ENCODE data around the gene RANBP17.

RANBP17 gene

DNA sequence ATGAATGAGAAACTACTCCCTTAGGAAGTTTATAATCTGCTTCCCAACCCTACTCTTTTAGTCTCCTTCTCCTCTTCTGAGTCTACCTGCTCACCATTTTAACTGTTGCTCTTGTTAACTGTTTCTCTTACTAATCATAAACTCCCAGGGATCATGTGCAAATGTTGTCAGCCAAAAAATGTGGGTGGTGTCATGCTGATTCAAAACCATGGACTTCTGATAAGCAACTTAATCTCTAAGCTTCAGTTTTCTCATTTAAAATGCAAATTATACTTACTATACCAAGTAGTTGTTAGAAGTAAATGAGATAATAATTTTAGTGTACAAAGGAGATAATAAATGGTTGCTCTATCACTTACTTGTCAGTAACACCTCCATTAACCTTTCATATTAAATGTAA, 401.4 kb downstream of the RANBP17 start:
- no peak for ATAC-seq
- TF ChIP-seq OSR1 (CRISPR knock-in tag; IDR thresholded peaks at IDR 0.05) = no peak
- TF ChIP-seq, protein P1, sequence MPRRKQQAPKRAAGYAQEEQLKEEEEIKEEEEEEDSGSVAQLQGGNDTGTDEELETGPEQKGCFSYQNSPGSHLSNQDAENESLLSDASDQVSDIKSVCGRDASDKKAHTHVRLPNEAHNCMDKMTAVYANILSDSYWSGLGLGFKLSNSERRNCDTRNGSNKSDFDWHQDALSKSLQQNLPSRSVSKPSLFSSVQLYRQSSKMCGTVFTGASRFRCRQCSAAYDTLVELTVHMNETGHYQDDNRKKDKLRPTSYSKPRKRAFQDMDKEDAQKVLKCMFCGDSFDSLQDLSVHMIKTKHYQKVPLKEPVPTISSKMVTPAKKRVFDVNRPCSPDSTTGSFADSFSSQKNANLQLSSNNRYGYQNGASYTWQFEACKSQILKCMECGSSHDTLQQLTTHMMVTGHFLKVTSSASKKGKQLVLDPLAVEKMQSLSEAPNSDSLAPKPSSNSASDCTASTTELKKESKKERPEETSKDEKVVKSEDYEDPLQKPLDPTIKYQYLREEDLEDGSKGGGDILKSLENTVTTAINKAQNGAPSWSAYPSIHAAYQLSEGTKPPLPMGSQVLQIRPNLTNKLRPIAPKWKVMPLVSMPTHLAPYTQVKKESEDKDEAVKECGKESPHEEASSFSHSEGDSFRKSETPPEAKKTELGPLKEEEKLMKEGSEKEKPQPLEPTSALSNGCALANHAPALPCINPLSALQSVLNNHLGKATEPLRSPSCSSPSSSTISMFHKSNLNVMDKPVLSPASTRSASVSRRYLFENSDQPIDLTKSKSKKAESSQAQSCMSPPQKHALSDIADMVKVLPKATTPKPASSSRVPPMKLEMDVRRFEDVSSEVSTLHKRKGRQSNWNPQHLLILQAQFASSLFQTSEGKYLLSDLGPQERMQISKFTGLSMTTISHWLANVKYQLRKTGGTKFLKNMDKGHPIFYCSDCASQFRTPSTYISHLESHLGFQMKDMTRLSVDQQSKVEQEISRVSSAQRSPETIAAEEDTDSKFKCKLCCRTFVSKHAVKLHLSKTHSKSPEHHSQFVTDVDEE (CRISPR knock-in tag; IDR thresholded peaks at IDR 0.05) = no peak
- no peak for TF ChIP-seq TOX (CRISPR knock-in tag; IDR thresholded peaks at IDR 0.05; ENCODE audit: borderline replicate concordance)
- TF ChIP-seq, protein P2, sequence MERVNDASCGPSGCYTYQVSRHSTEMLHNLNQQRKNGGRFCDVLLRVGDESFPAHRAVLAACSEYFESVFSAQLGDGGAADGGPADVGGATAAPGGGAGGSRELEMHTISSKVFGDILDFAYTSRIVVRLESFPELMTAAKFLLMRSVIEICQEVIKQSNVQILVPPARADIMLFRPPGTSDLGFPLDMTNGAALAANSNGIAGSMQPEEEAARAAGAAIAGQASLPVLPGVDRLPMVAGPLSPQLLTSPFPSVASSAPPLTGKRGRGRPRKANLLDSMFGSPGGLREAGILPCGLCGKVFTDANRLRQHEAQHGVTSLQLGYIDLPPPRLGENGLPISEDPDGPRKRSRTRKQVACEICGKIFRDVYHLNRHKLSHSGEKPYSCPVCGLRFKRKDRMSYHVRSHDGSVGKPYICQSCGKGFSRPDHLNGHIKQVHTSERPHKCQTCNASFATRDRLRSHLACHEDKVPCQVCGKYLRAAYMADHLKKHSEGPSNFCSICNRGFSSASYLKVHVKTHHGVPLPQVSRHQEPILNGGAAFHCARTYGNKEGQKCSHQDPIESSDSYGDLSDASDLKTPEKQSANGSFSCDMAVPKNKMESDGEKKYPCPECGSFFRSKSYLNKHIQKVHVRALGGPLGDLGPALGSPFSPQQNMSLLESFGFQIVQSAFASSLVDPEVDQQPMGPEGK (CRISPR knock-in tag; IDR thresholded peaks at IDR 0.05; ENCODE audit: borderline replicate concordance) = no peak
- TF ChIP-seq ZNF565 (CRISPR knock-in tag; conservative IDR thresholded peaks at IDR 0.05; ENCODE audit: low read depth) = no peak
- no peak for TF ChIP-seq ESRRG (CRISPR knock-in tag; IDR thresholded peaks at IDR 0.05)
- TF ChIP-seq ZFP30 (CRISPR knock-in tag; IDR thresholded peaks at IDR 0.05) = no peak
- TF ChIP-seq ZNF8 (CRISPR knock-in tag; IDR thresholded peaks at IDR 0.05) = no peak
- no peak for TF ChIP-seq TCF4 (CRISPR knock-in tag; IDR thresholded peaks at IDR 0.05; ENCODE audit: borderline replicate concordance)
- TF ChIP-seq GLIS3 (CRISPR knock-in tag; IDR thresholded peaks at IDR 0.05) = no peak
- TF ChIP-seq, protein P3, sequence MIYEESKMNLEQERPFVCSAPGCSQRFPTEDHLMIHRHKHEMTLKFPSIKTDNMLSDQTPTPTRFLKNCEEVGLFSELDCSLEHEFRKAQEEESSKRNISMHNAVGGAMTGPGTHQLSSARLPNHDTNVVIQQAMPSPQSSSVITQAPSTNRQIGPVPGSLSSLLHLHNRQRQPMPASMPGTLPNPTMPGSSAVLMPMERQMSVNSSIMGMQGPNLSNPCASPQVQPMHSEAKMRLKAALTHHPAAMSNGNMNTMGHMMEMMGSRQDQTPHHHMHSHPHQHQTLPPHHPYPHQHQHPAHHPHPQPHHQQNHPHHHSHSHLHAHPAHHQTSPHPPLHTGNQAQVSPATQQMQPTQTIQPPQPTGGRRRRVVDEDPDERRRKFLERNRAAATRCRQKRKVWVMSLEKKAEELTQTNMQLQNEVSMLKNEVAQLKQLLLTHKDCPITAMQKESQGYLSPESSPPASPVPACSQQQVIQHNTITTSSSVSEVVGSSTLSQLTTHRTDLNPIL (CRISPR knock-in tag; IDR thresholded peaks at IDR 0.05; ENCODE audit: low read depth) = no peak
- TF ChIP-seq PPARA (CRISPR knock-in tag; IDR thresholded peaks at IDR 0.05; ENCODE audit: borderline replicate concordance) = no peak
- TF ChIP-seq, protein P4, sequence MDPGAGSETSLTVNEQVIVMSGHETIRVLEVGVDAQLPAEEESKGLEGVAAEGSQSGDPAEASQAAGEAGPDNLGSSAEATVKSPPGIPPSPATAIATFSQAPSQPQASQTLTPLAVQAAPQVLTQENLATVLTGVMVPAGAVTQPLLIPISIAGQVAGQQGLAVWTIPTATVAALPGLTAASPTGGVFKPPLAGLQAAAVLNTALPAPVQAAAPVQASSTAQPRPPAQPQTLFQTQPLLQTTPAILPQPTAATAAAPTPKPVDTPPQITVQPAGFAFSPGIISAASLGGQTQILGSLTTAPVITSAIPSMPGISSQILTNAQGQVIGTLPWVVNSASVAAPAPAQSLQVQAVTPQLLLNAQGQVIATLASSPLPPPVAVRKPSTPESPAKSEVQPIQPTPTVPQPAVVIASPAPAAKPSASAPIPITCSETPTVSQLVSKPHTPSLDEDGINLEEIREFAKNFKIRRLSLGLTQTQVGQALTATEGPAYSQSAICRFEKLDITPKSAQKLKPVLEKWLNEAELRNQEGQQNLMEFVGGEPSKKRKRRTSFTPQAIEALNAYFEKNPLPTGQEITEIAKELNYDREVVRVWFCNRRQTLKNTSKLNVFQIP (CRISPR knock-in tag; IDR thresholded peaks at IDR 0.05; ENCODE audit: borderline replicate concordance, low read depth) = no peak
- no peak for TF ChIP-seq ZC3H10 (CRISPR knock-in tag; IDR thresholded peaks at IDR 0.05)
- TF ChIP-seq RARB (CRISPR knock-in tag; IDR thresholded peaks at IDR 0.05) = no peak
- no peak for TF ChIP-seq SNAI2 (CRISPR knock-in tag; IDR thresholded peaks at IDR 0.05)
- no peak for TF ChIP-seq CSDC2 (CRISPR knock-in tag; IDR thresholded peaks at IDR 0.05)
- TF ChIP-seq ISL1 (CRISPR knock-in tag; IDR thresholded peaks at IDR 0.05) = no peak

DNA sequence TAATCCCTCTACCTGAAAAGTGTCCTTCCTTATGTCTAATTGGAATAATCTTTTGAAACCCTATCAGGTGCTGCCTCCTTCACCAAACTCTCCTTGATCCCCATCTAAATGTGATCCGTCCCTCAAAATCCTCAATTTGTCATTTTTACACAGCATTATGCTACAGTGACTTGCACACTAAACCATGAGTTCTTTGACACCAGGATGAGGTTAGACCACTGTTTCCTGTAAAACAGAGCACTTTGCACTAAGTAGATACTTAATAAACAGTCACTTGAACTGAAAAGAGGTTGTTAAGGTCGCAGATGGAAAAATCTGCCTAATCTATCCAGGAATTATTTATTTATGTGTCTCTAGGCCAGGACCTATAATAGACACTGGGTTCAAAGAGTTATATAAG, 403.0 kb downstream of the RANBP17 start:
- TF ChIP-seq PPARA (CRISPR knock-in tag; IDR thresholded peaks at IDR 0.05; ENCODE audit: borderline replicate concordance) (no peak), SNAI2 (CRISPR knock-in tag; IDR thresholded peaks at IDR 0.05) (no peak), OSR1 (CRISPR knock-in tag; IDR thresholded peaks at IDR 0.05) (no peak), RARB (CRISPR knock-in tag; IDR thresholded peaks at IDR 0.05) (no peak), ZNF8 (CRISPR knock-in tag; IDR thresholded peaks at IDR 0.05) (no peak), TCF4 (CRISPR knock-in tag; IDR thresholded peaks at IDR 0.05; ENCODE audit: borderline replicate concordance) (no peak)
- no peak for ATAC-seq

DNA sequence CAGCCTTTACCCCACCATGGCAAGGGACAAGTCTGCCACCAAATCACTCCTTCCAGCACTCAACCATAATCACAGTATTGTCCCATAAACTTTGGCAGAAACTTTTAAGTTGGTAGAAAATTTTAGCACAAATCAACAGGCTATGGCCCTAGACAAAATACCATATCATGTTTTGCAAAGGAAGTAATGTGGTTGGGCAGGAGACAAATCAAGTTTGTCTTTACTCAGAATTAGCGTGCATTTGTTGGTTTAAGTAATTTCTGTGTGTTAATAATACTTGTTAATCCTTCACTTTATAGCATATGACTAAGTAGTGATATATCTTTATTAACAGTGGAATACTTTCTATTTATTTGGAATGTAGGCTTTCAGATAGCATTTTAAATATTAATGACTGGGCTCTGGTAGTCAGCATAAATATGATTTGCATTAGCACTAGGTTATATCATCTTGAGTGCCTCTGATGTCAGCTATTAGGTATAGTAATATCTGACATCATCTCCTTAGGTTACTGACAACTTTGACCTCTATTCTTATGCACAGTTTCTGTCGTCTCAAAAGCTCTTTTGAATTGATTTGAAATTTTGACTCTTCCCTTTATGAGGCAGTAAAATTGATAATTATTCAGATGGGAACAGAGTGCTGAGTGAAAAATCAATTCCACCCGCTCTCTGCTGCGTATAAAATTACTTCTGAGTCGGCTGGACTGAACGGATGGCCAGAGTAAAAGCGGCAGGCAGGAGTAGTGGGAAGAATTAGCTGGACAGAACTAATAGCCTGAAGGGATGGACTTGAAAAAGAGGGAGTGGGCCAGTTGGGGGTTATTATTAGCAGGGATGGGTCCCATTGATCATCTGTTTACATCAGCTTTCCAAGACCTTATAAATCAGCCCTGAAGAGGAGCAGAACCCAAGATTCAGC, 407.1 kb downstream of the RANBP17 start:
- ATAC-seq = no peak
- TF ChIP-seq RARB (CRISPR knock-in tag; IDR thresholded peaks at IDR 0.05) (no peak), OSR1 (CRISPR knock-in tag; IDR thresholded peaks at IDR 0.05) (no peak), BACH2 (CRISPR knock-in tag; IDR thresholded peaks at IDR 0.05; ENCODE audit: borderline replicate concordance) (no peak), ISL1 (CRISPR knock-in tag; IDR thresholded peaks at IDR 0.05) (peak; percentile 76)

DNA sequence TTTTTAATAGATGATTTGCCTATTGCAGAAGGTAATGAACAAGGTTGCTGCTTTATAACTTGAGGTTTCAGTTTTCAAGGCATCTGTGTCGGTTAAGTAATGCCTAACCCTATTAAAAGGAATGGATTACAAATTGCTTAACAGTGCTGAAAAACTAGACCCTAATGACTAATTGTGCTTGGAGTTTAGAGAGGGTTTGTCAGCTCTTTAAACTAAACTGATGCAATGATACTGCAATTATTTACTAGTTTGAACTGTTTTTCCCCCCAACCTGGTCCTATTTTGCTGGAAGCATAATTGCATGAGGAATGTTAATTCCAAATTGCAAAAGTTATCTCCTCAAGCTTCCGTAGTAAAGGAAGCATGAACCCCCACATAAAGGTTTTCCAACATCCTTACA, 407.9 kb downstream of the RANBP17 start:
- TF ChIP-seq ZFP30 (CRISPR knock-in tag; IDR thresholded peaks at IDR 0.05) (no peak), OSR1 (CRISPR knock-in tag; IDR thresholded peaks at IDR 0.05) (no peak), SNAI2 (CRISPR knock-in tag; IDR thresholded peaks at IDR 0.05) (no peak), ARNTL (CRISPR knock-in tag; IDR thresholded peaks at IDR 0.05; ENCODE audit: borderline replicate concordance, low read depth) (no peak), ISL1 (CRISPR knock-in tag; IDR thresholded peaks at IDR 0.05) (peak; percentile 76)
- TF ChIP-seq, protein P4 (CRISPR knock-in tag; IDR thresholded peaks at IDR 0.05; ENCODE audit: borderline replicate concordance, low read depth) = no peak
- no peak for ATAC-seq

All from SK-N-SH treated with all-trans-retinoic acid at 6 μM for 48 hours (cell line).